K562 (cell line): ENCODE data around the gene ZFP30. TPM values are rescaled to one million over a fixed set of nuclear protein-coding genes. Genes with fewer than 3 reads are reported as not detected.
A peak's percentile ranks its signal among the peaks of the same experiment; 100 is the strongest.

Experiments used
- ATAC-seq: fragments of 200-7000 bp; cut with Tn5 transposase; 3 replicates; pipeline ENCODE4 v1.9.1; 2020; ENCODE audit warnings: moderate library complexity
- Bru-seq: library from RNA; stranded (reverse); fragments of 400-500 nt; gene quantifications from one replicate; lab custom pipeline; 2021; lab: Mats Ljungman, UMichigan
- BruChase-seq, 2 experiments: library from RNA; stranded (reverse); fragments of 400-500 nt; gene quantifications; one replicate each; lab custom pipeline; 2021; lab: Mats Ljungman, UMichigan
- BruUV-seq: library from RNA; stranded (reverse); fragments of 400-500 nt; replicated peaks from 2 replicates; lab custom pipeline; 2021; lab: Mats Ljungman, UMichigan
- CTCF ChIA-PET: fragments of 300-600 bp; formaldehyde crosslinking; extraction: SDS; loops from one replicate; lab custom pipeline; 2021; ENCODE audit warnings: low intra/inter-chr PET ratio; lab: Yijun Ruan, JAX
- POLR2A ChIA-PET: fragments of 300-600, 350-650 bp; sonication (Branson Sonifier 250); formaldehyde crosslinking; extraction: SDS; loops from one replicate; lab custom pipeline; 2021; ENCODE audit warnings: antibody characterized with exemption, inconsistent platforms; lab: Yijun Ruan, JAX
- DNase-seq, 4 experiments: peaks; one replicate each; pipeline versions ENCODE4 v3.0.0 to v3.0.0-alpha.2; 2011 to 2018; ENCODE audit warnings: low spot score in 3 of 4, mixed read lengths in 3 of 4; ENCODE audit errors: extremely low read depth in 1 of 4
- FAIRE-seq: peaks from 2 replicates; lab custom pipeline; 2011; peaks lifted over from hg19 to GRCh38; lab: Jason Lieb, UNC
- H2AFZ ChIP-seq: 2 replicates; pipeline ENCODE4 v1.6.0; 2011; ENCODE audit warnings: low read depth, low read length, control low read depth, inconsistent platforms
- H3K27ac ChIP-seq: fragments of 200-600 bp; 3 replicates; pipeline ENCODE4 v1.8.0; 2011; ENCODE audit warnings: low read depth, mild to moderate bottlenecking, control low read depth, inconsistent platforms, low read length, moderate library complexity, mixed read lengths; ENCODE audit errors: extremely low read depth
- H3K27me3 ChIP-seq, 2 experiments: fragments of 300-600 bp in 1 of 2; 2 replicates in 1 of 2; 3 replicates in 1 of 2; pipeline versions ENCODE4 v1.6.0 to v1.8.0; 2011; ENCODE audit warnings: inconsistent platforms in 2 of 2, low read length in 2 of 2, mild to moderate bottlenecking in 1 of 2, mixed read lengths in 1 of 2, moderate library complexity in 1 of 2; ENCODE audit not compliant: control insufficient read depth in 2 of 2, insufficient read depth in 2 of 2
- H3K36me3 ChIP-seq: fragments of 300-600 bp; 3 replicates; pipeline ENCODE4 v1.8.0; 2011; ENCODE audit warnings: mild to moderate bottlenecking, low read length, inconsistent platforms; ENCODE audit not compliant: control insufficient read depth, insufficient read depth
- H3K4me1 ChIP-seq, 2 experiments: fragments of 200-600 bp in 1 of 2; replicated peaks in 1 of 2; 2 replicates in 1 of 2; 3 replicates in 1 of 2; pipeline versions ENCODE4 v1.5.1 to v1.8.0; 2011; ENCODE audit warnings: inconsistent platforms in 2 of 2, low read length in 2 of 2, mild to moderate bottlenecking in 1 of 2, mixed read lengths in 1 of 2, moderate library complexity in 1 of 2; ENCODE audit not compliant: control insufficient read depth in 2 of 2, insufficient read depth in 2 of 2
- H3K4me2 ChIP-seq: 2 replicates; pipeline ENCODE4 v1.6.1; 2011; ENCODE audit warnings: low read length, control low read depth, inconsistent platforms, mixed read lengths; ENCODE audit not compliant: insufficient read depth
- H3K4me3 ChIP-seq: fragments of 200-600 bp; sonication (generic), shearing (Covaris generic); 2 replicates; pipeline ENCODE4 v1.5.1; 2016; ENCODE audit warnings: control low read depth, inconsistent platforms
- H3K79me2 ChIP-seq: fragments of 200-600 bp; 3 replicates; pipeline ENCODE4 v1.8.0; 2011; ENCODE audit warnings: low read length, inconsistent platforms; ENCODE audit not compliant: control insufficient read depth, insufficient read depth
- H3K9ac ChIP-seq, 2 experiments: 2 replicates each; pipeline versions ENCODE4 v1.6.0 to v1.6.1; 2011; ENCODE audit warnings: low read depth in 2 of 2, low read length in 2 of 2, control low read depth in 1 of 2, inconsistent platforms in 1 of 2, mild to moderate bottlenecking in 1 of 2, mixed read lengths in 1 of 2; ENCODE audit not compliant: insufficient read depth in 1 of 2
- H3K9me1 ChIP-seq: one replicate; pipeline ENCODE4 v1.6.0; 2011; ENCODE audit warnings: inconsistent platforms, mild to moderate bottlenecking, low read length, moderate library complexity; ENCODE audit not compliant: control insufficient read depth, insufficient read depth
- H3K9me3 ChIP-seq: replicated peaks from 2 replicates; pipeline ENCODE4 v1.5.1; 2011; ENCODE audit warnings: low read depth, low read length, inconsistent platforms; ENCODE audit not compliant: control insufficient read depth, insufficient read depth
- H4K20me1 ChIP-seq: replicated peaks from 2 replicates; pipeline ENCODE4 v1.6.1; 2011; ENCODE audit warnings: low read length, inconsistent platforms, mixed read lengths; ENCODE audit not compliant: control insufficient read depth, insufficient read depth
- AFF1 ChIP-seq, 2 experiments: fragments of 450-650 bp; IDR thresholded peaks; 2 replicates each; pipeline ENCODE4 v1.6.1; 2018; ENCODE audit warnings: mild to moderate bottlenecking in 2 of 2, low read depth in 1 of 2; ENCODE audit not compliant: partially characterized antibody in 2 of 2
- BDP1 ChIP-seq: IDR thresholded peaks from 3 replicates; pipeline ENCODE4 v1.6.1; 2011; ENCODE audit not compliant: insufficient read length, insufficient read depth
- CREM ChIP-seq: IDR thresholded peaks from 2 replicates; pipeline ENCODE4 v1.6.1; 2014; ENCODE audit warnings: antibody characterized with exemption, low read depth
- FIP1L1 ChIP-seq: fragments of 200-400 bp; formaldehyde crosslinking; IDR thresholded peaks from 2 replicates; pipeline ENCODE4 v1.6.1; 2018; ENCODE audit warnings: mild to moderate bottlenecking, low read depth, low read length; ENCODE audit not compliant: poor library complexity, severe bottlenecking
- FOXJ2 ChIP-seq: fragments of 200-800 bp; sonication (Bioruptor generic); IDR thresholded peaks from 2 replicates; pipeline ENCODE4 v1.6.1; 2016; ENCODE audit warnings: missing genetic modification characterization, missing compliant biosample characterization
- KDM4B ChIP-seq, 2 experiments: fragments of 450-650 bp in 1 of 2; sonication (generic) in 1 of 2; IDR thresholded peaks; 2 replicates each; pipeline ENCODE4 v1.6.1; 2016 to 2017; ENCODE audit warnings: borderline replicate concordance in 2 of 2, antibody characterized with exemption in 1 of 2, low read depth in 1 of 2, mild to moderate bottlenecking in 1 of 2
- L3MBTL2 ChIP-seq: fragments of 450-650 bp; IDR thresholded peaks from 2 replicates; pipeline ENCODE4 v1.6.1; 2016; ENCODE audit warnings: mild to moderate bottlenecking, moderate library complexity
- MAZ ChIP-seq, 2 experiments: fragments of 450-650 bp in 1 of 2; sonication (generic) in 1 of 2; formaldehyde crosslinking; IDR thresholded peaks in 1 of 2; conservative IDR thresholded peaks in 1 of 2; 2 replicates each; pipeline versions ENCODE4 v1.4.0 to v1.5.0; 2020; ENCODE audit warnings: mild to moderate bottlenecking in 1 of 2, missing genetic modification reagents in 1 of 2
- NFE2 ChIP-seq: IDR thresholded peaks from 2 replicates; pipeline ENCODE4 v1.6.1; 2014; ENCODE audit warnings: antibody characterized with exemption, low read depth
- POLR2H ChIP-seq: IDR thresholded peaks from 2 replicates; pipeline ENCODE4 v1.6.1; 2016; ENCODE audit warnings: missing genetic modification characterization, low read depth, mild to moderate bottlenecking, control low read depth, missing compliant biosample characterization, moderate library complexity
- SMAD4 ChIP-seq: fragments of 250-450 bp; sonication (Bioruptor Pico); conservative IDR thresholded peaks from 2 replicates; pipeline ENCODE4 v1.8.0; 2021; ENCODE audit warnings: inconsistent platforms, mild to moderate bottlenecking, moderate library complexity
- SRF ChIP-seq, 2 experiments: fragments of 250-450, 450-650 bp in 1 of 2; sonication (Bioruptor Pico) in 1 of 2; sonication (generic) in 1 of 2; formaldehyde crosslinking; IDR thresholded peaks; 2 replicates each; pipeline versions ENCODE4 v1.5.0 to v1.5.1; 2020 to 2022; ENCODE audit warnings: mild to moderate bottlenecking in 1 of 2, missing genetic modification reagents in 1 of 2
- TBP ChIP-seq: optimal IDR thresholded peaks from 2 replicates; pipeline ENCODE3; 2011; ENCODE audit warnings: low read depth, low read length, improper control_type of control experiment
- WGBS: fragments of 100-300 bp; shearing (Covaris generic); methylation state at CpG from one replicate; pipeline ENCODE4 v1.1.6; 2016; ENCODE audit warnings: low coverage, mixed read lengths; ENCODE audit not compliant: insufficient coverage; ENCODE audit errors: missing lambda C conversion rate; 5-methylcytosine and 5-hydroxymethylcytosine counted together
- in situ Hi-C: fragments of 300-500 bp; cut with MboI; formaldehyde crosslinking; loops from 4 replicates; pipeline ENCODE4 v1.15.0; 2018; ENCODE audit warnings: inconsistent platforms, mixed read lengths
- intact Hi-C: fragments of 100-400 bp; cut with micrococcal nuclease; formaldehyde crosslinking; loops from 2 replicates; pipeline ENCODE4 v1.14.2; 2022
- long read RNA-seq, 3 experiments: library from polyadenylated mRNA in 2 of 3; library from RNA in 1 of 3; unstranded in 2 of 3; stranded (forward) in 1 of 3; transcript quantifications; one replicate each; pipeline ENCODE4 v2.0.0, GENCODE V29; 2019 to 2022
- polyA minus RNA-seq, 3 experiments: library from RNA; depleted of rRNA, polyadenylated mRNA; stranded (reverse); fragments of >200 nt; gene quantifications; 2 replicates each; pipeline ENCODE4 v1.2.3, GENCODE V29; 2011
- polyA plus RNA-seq, 8 experiments: library from polyadenylated mRNA; depleted of rRNA in 4 of 8; stranded (reverse) in 5 of 8; unstranded in 3 of 8; fragments of >200 nt; fragmentation: Nextera tagmentation in 2 of 8; fragmentation: Illumina TruSeq in 1 of 8; extraction: Ambion mirVana in 2 of 8; extraction: Trizol in 1 of 8; gene quantifications; 2 replicates each; pipeline versions ENCODE4 v1.2.1 to v1.2.3, GENCODE V29; 2011 to 2014; ENCODE audit warnings: inconsistent platforms in 1 of 8, missing spikeins in 1 of 8
- total RNA-seq, 7 experiments: library from RNA; depleted of rRNA in 6 of 7; stranded (reverse); fragments of >200 nt in 6 of 7; fragmentation: Illumina TruSeq in 2 of 7; extraction: Trizol in 2 of 7; gene quantifications; 2 replicates each; pipeline versions ENCODE4 v1.2.1 to v1.2.3, GENCODE V29; 2011 to 2021; ENCODE audit warnings: low replicate concordance in 1 of 7

Gene ZFP30
- total RNA-seq (2011; cell fraction: chromatin; rRNA removed; ENCODE audit: low replicate concordance): 10.3 and 14.3 TPM in 2 replicates
- total RNA-seq (2011; cell fraction: nucleolus; rRNA removed): 5.2 and 8.0 TPM in 2 replicates
- total RNA-seq (2011; cell fraction: nucleoplasm; rRNA removed): 8.7 and 10.7 TPM in 2 replicates
- 5.6 and 8.1 TPM in 2 replicates for total RNA-seq (2014; rRNA removed)
- total RNA-seq (2014; rRNA removed; fragmentation: Illumina TruSeq; extraction: Trizol): 8.7 and 10.0 TPM in 2 replicates
- 10.6 and 11.3 TPM in 2 replicates for total RNA-seq (2015; rRNA removed; fragmentation: Illumina TruSeq; extraction: Trizol)
- total RNA-seq (2021): 6.4 and 7.2 TPM in 2 replicates
- polyA plus RNA-seq (2011; rRNA removed): 1.2 and 4.9 TPM in 2 replicates
- polyA plus RNA-seq (2011; cell fraction: cytosol; rRNA removed): 0.38 and 1.4 TPM in 2 replicates
- polyA plus RNA-seq (2011; cell fraction: nucleus; rRNA removed): 2.0 and 7.2 TPM in 2 replicates
- polyA plus RNA-seq (2012): 3.0 and 3.9 TPM in 2 replicates
- polyA plus RNA-seq (2014; fragmentation: Illumina TruSeq; extraction: Trizol): 3.8 and 4.2 TPM in 2 replicates
- 1 to 10 TPM; 1.1 TPM for polyA plus RNA-seq (2014; fragmentation: Nextera tagmentation; extraction: Ambion mirVana)
- 2.8 and 3.5 TPM in 2 replicates for polyA plus RNA-seq (2014; rRNA removed)
- polyA minus RNA-seq (2011; rRNA and poly(A)+ RNA removed): 2.9 and 9.9 TPM in 2 replicates
- polyA minus RNA-seq (2011; cell fraction: cytosol; rRNA and poly(A)+ RNA removed): 1.1 and 3.4 TPM in 2 replicates
- 3.8 and 6.1 TPM in 2 replicates for polyA minus RNA-seq (2011; cell fraction: nucleus; rRNA and poly(A)+ RNA removed)
- Bru-seq, nascent RNA: percentile 60 among the genes with signal in this experiment
- percentile 65 among the genes with signal in this experiment for BruChase-seq, experiment 1, labeled RNA remaining after a 2-hour chase
- BruChase-seq, experiment 2, labeled RNA remaining after a 6-hour chase: percentile 66 among the genes with signal in this experiment
- long read RNA-seq, experiment 1, partial matches to known transcripts: 0 of 4 reads
- long read RNA-seq, experiment 1, other reads (novel, unspliced or antisense): 4 of 4 reads
- long read RNA-seq, experiment 2, partial matches to known transcripts: 0 of 1 reads
- long read RNA-seq, experiment 2, other reads (novel, unspliced or antisense): 1 of 1 reads
- long read RNA-seq, experiment 3: 0 reads

GRCh38 chr19:37655301-37655688, at the start of gene ZFP30:
Gene ZFP30 (minus strand): TSS chr19:37655465. CDS start chr19:37647822, 7,643 bp downstream.
- intact Hi-C loops (no loop called here), in situ Hi-C loops (no loop called here)
- Histone ChIP-seq H3K9ac (peak within 1 kb of the TSS; percentile 72 to 93), H3K27me3 (no peaks in the 10 kb centered on the region), H3K9me1 (no peaks in the 10 kb centered on the region), H2AFZ (peak within 1 kb of the TSS; percentile 98), H3K36me3 (no peaks in the 10 kb centered on the region), H3K4me3 (peak within 1 kb of the TSS; percentile 75), H3K79me2 (peaks cover 26% of the 10 kb centered on the region), H3K27ac (peak within 1 kb of the TSS; percentile 82), H4K20me1 (no peaks in the 10 kb centered on the region), H3K9me3 (no peaks in the 10 kb centered on the region; the same call in 1 of the 2 replicates), H3K4me2 (peak within 1 kb of the TSS; percentile 91), H3K4me1 (peaks cover 3 to 15% of the 10 kb centered on the region in 2 experiments; a peak in 2 of 5 replicates)
- ChIA-PET CTCF (no interaction called here), POLR2A (no interaction called here)
- peak; percentile 87 to 93 (median 90) for DNase-seq
- FAIRE-seq: no peak
- WGBS: 0% methylated on average over 10 of the region's 34 CpGs
- BruUV-seq: no TSS peak
- ATAC-seq: peak; percentile 96
- TF ChIP-seq MAZ (CRISPR knock-in tag; conservative IDR thresholded peaks at IDR 0.05 in 1 of 2, IDR thresholded peaks at IDR 0.05 in 1 of 2) (peak; percentile 64 to 78; a peak in 3 of 4 replicates), TBP (peak; percentile 41), SMAD4 (CRISPR knock-in tag) (peak; percentile 31), CREM (0 out of 2 replicates have a peak, but pooled peaks have one; percentile 1), FIP1L1 (no peak), KDM4B (IDR thresholded peaks at IDR 0.05; ENCODE audit: borderline replicate concordance in 2 of 2, low read depth in 1 of 2) (no peak), NFE2 (no peak), L3MBTL2 (no peak), AFF1 (IDR thresholded peaks at IDR 0.05; ENCODE audit: low read depth in 1 of 2, partially characterized antibody in 2 of 2) (no peak), BDP1 (no peak), SRF (CRISPR knock-in tag; IDR thresholded peaks at IDR 0.05) (0 out of 4 replicates have a peak, but pooled peaks of 1 of the 2 experiments have one; percentile 21), FOXJ2 (tag) (peak; percentile 26; the same call in 1 of the 2 replicates), POLR2H (tag) (peak; percentile 55)
